Upper lobe of right lung (tissue), 1 donor: ENCODE measurements around the gene GUCD1. TPM values are rescaled to one million over a fixed set of nuclear protein-coding genes. Genes with fewer than 3 reads are reported as not detected.
A peak's percentile ranks its signal among the peaks of the same experiment; 100 is the strongest.

Experiments used
- ATAC-seq: fragments of 200-7000 bp; cut with Tn5 transposase; one replicate; pipeline ENCODE4 v1.9.1; 2020; ENCODE audit warnings: mild to moderate bottlenecking, moderate library complexity
- DNase-seq: peaks from one replicate; pipeline ENCODE4 v3.0.0-alpha.2; 2020
- H3K27ac ChIP-seq: fragments of 200-600 bp; one replicate; pipeline ENCODE4 v1.8.0; 2022
- H3K27me3 ChIP-seq: fragments of 200-600 bp; one replicate; pipeline ENCODE4 v1.8.0; 2022; ENCODE audit warnings: mild to moderate bottlenecking
- H3K36me3 ChIP-seq: fragments of 200-600 bp; one replicate; pipeline ENCODE4 v1.8.0; 2022
- H3K4me1 ChIP-seq: fragments of 200-600 bp; one replicate; pipeline ENCODE4 v1.8.0; 2022
- H3K4me3 ChIP-seq: fragments of 200-600 bp; one replicate; pipeline ENCODE4 v1.8.0; 2022; ENCODE audit warnings: mild to moderate bottlenecking
- H3K9me3 ChIP-seq: fragments of 200-600 bp; one replicate; pipeline ENCODE4 v1.8.0; 2022
- intact Hi-C: fragments of 100-400 bp; cut with DNase I; formaldehyde crosslinking; loops from one replicate; pipeline ENCODE4 v1.11.0; 2022
- total RNA-seq: library from RNA; stranded (reverse); fragmentation: NEBNext Ultra II Directional; extraction: Animal tissue kit (Norgen Biotek cat#: 25700); gene quantifications from one replicate; pipeline ENCODE4 v1.2.1, GENCODE V29; 2021
- TF ChIP-seq, protein P1 (sequence below): fragments of 200-600 bp; IDR thresholded peaks from one replicate; pipeline ENCODE4 v1.8.0; 2022; ENCODE audit warnings: antibody characterized with exemption
- donor health status: DM: no; HTN: yes; CAD: no; lungs with severe emphysema.

GUCD1 gene
- total RNA-seq, 1 donor from 2014 or later, result 148 TPM

DNA sequence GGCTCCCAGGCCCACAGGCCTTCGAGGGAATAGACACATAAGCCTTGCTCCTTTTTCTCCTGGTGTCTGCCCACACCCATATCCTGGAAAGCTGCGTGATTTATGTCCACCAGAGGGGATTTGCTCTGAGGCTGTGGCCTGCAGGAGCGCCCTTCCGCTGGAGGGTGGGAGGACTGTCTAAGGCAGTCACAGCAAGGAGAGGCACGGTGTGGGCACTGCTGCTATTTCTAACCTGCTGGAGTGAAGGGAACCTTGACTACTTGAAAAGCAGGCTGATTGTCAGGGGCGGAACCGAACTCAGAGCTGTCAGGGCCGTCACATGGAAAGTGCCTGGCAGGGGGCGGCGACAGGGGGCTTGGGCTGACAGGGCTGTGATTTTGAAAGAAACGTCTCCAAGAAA lies 56.1 kb downstream of the GUCD1 start:
- TF ChIP-seq, protein P1, sequence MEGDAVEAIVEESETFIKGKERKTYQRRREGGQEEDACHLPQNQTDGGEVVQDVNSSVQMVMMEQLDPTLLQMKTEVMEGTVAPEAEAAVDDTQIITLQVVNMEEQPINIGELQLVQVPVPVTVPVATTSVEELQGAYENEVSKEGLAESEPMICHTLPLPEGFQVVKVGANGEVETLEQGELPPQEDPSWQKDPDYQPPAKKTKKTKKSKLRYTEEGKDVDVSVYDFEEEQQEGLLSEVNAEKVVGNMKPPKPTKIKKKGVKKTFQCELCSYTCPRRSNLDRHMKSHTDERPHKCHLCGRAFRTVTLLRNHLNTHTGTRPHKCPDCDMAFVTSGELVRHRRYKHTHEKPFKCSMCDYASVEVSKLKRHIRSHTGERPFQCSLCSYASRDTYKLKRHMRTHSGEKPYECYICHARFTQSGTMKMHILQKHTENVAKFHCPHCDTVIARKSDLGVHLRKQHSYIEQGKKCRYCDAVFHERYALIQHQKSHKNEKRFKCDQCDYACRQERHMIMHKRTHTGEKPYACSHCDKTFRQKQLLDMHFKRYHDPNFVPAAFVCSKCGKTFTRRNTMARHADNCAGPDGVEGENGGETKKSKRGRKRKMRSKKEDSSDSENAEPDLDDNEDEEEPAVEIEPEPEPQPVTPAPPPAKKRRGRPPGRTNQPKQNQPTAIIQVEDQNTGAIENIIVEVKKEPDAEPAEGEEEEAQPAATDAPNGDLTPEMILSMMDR, result no peak
- Histone ChIP-seq H3K4me3 (no peak overlapping the region), H3K27ac (no peak overlapping the region), H3K27me3 (peaks cover 14% of the 10 kb centered on the region), H3K36me3 (no peaks in the 10 kb centered on the region), H3K4me1 (peaks cover 11% of the 10 kb centered on the region), H3K9me3 (no peaks in the 10 kb centered on the region)
- intact Hi-C loops, result no loop called here
- DNase-seq (peak; percentile 44), ATAC-seq (no peak)

DNA sequence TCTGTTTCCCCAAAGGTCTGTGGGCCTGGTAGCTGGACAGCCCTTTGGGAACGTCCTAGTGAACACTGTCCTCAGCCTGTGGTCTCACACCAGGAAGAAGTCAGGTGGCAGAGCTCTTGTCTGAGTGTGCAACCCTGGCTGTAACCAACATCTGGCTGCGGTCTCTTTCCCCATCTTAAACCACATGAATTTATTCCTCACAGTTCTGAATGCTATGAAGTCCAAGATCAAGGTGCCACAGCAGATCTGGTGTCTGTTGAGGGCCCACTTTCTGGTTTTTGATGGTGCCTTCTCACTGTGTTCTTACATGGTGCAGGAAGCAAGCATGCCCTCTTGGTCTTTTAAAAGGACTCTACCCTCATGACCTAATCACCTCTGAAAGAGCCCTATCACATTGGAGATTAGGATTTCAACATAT lies 57.1 kb downstream of the GUCD1 start:
- intact Hi-C loops, result no loop called here
- no peak overlapping the region for H3K4me3 ChIP-seq
- no peak overlapping the region for H3K27ac ChIP-seq
- H3K9me3 ChIP-seq, result no peaks in the 10 kb centered on the region
- H3K36me3 ChIP-seq, result no peaks in the 10 kb centered on the region
- peaks cover 8% of the 10 kb centered on the region for H3K4me1 ChIP-seq
- peaks cover 17% of the 10 kb centered on the region for H3K27me3 ChIP-seq
- ATAC-seq (peak; percentile 13), DNase-seq (no peak)
- TF ChIP-seq, protein P1, result no peak

DNA sequence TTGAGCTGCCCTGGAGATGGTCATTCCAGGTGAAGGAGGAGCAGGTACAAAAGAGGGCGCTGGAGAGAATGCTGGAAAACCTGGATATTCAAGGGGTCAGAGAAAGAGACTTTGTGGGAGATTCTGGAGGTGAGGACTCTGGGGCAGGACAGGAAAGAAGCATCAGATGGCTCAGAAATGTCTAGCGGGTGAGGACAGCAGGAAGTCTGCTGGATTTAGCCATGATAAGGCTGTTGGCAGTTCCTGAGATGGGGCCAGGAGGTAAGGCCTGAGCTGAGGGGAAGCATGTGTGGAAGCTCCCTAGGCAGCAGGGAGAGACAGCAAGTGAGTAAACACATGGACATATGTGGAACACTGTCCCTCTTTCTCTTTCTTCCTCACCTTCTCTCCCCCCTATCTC lies 58.3 kb downstream of the GUCD1 start:
- intact Hi-C loops, result no loop called here
- TF ChIP-seq, protein P1, result no peak
- DNase-seq (no peak), ATAC-seq (no peak)
- Histone ChIP-seq H3K27ac (no peak overlapping the region), H3K4me3 (no peak overlapping the region), H3K9me3 (no peaks in the 10 kb centered on the region), H3K4me1 (peaks cover 8% of the 10 kb centered on the region), H3K36me3 (no peaks in the 10 kb centered on the region), H3K27me3 (peaks cover 17% of the 10 kb centered on the region)

DNA sequence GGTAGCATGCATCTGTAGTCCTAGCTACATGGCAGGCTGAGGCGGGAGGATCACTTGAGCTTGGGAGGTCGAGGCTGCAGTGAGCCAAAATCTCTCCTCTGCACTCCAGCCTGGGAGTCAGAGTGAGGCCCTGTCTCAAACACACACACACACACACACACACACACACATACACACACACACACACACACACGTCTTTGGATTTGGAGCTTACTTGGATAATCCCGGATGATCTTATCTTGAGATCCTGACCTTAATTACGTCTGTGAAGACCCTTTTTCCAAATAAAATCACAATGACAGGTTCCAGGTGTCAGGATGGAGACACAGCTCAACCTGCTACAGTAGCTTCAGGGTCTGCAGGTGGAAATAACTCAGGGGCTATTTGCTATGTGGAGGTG lies 58.7 kb downstream of the GUCD1 start:
- Histone ChIP-seq H3K27ac (no peak overlapping the region), H3K27me3 (peaks cover 17% of the 10 kb centered on the region), H3K9me3 (no peaks in the 10 kb centered on the region), H3K4me1 (peaks cover 8% of the 10 kb centered on the region), H3K36me3 (no peaks in the 10 kb centered on the region), H3K4me3 (no peak overlapping the region)
- DNase-seq (no peak), ATAC-seq (no peak)
- TF ChIP-seq, protein P1, result no peak
- intact Hi-C loops, result no loop called here

DNA sequence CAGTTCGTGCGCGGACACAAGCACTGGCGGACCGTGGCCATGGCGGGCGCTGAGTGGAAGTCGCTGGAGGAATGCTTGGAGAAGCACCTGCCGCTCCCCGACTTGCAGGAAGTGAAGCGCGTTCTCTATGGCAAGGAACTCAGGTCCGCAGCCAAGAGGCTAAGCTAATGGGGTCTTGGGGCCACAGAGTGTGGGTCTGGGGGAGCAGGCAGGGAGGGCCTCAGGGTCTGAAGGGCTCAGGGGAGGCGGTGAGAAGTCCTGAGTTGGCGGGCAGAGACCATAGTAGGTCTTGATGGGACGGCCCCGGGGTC lies 59.6 kb downstream of the GUCD1 start:
- peaks cover 17% of the 10 kb centered on the region for H3K27me3 ChIP-seq
- no peaks in the 10 kb centered on the region for H3K9me3 ChIP-seq
- no peaks in the 10 kb centered on the region for H3K36me3 ChIP-seq
- H3K4me3 ChIP-seq, result no peak overlapping the region
- no peak overlapping the region for H3K27ac ChIP-seq
- no peak for ATAC-seq
- TF ChIP-seq, protein P1, result no peak
- no peak for DNase-seq
- intact Hi-C loops, result no loop called here
- H3K4me1 ChIP-seq, result peaks cover 8% of the 10 kb centered on the region
